NB4 (cell line): ENCODE results near the gene GPRIN1.

Experiments used
- DNase-seq: peaks from one replicate; pipeline ENCODE4 v3.0.0; 2010; ENCODE audit warnings: low read depth
- H3K4me3 ChIP-seq: one replicate; pipeline ENCODE4 v1.5.1; 2011; ENCODE audit warnings: mild to moderate bottlenecking, low read depth, low read length, moderate library complexity
- MYC ChIP-seq: IDR thresholded peaks from 2 replicates; pipeline ENCODE4 v1.6.1; 2011; ENCODE audit warnings: low read depth, low read length
- POLR2A ChIP-seq: IDR thresholded peaks from 2 replicates; pipeline ENCODE4 v1.6.1; 2011; ENCODE audit warnings: mild to moderate bottlenecking; ENCODE audit not compliant: insufficient read length; ENCODE audit errors: extremely low read depth
- TF ChIP-seq, protein P1 (sequence below): IDR thresholded peaks from one replicate; pipeline ENCODE4 v1.5.1; 2012; ENCODE audit warnings: low read depth, low read length
- TF ChIP-seq, protein P2 (sequence below): IDR thresholded peaks from 2 replicates; pipeline ENCODE4 v1.6.1; 2011; ENCODE audit warnings: low read depth, low read length

Gene GPRIN1

DNA sequence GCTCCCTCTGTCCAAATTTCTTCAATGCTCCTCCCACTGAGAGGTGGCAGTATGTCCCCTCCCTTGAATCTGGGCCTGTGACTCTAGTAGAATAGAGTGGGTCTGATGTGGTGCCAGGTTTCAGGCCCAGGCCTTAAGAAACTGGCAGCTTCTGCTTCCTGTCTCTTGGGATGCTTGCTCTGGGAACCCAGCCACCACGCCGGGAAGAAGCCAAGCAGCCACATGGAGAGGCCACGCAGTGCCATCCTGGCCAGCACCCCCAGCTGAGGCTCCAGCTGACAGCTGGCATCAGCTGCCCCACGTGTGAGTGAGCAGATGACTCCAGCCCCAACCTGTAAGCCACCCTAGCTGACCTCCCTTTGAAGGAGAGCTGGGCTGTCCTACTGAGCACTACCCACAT, 30.0 kb upstream of the GPRIN1 start:
- no peak for DNase-seq
- TF ChIP-seq, protein P1, sequence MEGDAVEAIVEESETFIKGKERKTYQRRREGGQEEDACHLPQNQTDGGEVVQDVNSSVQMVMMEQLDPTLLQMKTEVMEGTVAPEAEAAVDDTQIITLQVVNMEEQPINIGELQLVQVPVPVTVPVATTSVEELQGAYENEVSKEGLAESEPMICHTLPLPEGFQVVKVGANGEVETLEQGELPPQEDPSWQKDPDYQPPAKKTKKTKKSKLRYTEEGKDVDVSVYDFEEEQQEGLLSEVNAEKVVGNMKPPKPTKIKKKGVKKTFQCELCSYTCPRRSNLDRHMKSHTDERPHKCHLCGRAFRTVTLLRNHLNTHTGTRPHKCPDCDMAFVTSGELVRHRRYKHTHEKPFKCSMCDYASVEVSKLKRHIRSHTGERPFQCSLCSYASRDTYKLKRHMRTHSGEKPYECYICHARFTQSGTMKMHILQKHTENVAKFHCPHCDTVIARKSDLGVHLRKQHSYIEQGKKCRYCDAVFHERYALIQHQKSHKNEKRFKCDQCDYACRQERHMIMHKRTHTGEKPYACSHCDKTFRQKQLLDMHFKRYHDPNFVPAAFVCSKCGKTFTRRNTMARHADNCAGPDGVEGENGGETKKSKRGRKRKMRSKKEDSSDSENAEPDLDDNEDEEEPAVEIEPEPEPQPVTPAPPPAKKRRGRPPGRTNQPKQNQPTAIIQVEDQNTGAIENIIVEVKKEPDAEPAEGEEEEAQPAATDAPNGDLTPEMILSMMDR = no peak
- TF ChIP-seq MYC = no peak
- TF ChIP-seq, protein P2, sequence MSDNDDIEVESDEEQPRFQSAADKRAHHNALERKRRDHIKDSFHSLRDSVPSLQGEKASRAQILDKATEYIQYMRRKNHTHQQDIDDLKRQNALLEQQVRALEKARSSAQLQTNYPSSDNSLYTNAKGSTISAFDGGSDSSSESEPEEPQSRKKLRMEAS = no peak
- no peak for TF ChIP-seq POLR2A
- no peak overlapping the region for H3K4me3 ChIP-seq

DNA sequence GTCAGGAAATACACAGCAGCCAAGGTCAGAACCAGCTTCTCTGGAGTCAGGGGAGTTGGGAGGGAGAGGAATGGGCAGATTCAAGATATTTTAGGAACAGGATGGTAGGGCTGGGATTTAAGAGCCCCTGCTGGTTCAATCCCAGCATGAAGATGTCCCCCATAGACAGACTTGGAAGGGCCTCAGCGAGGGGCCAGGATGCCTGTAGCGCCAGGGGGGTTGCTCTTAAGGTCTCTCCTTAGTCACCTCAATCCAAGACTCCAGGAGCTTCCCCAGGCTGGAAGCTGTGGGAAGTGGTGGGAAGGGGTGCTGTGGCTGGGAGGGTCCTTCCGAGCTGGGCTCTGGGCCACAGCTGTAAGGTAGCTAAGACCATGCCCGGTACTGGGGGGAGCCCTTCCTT, 29.3 kb upstream of the GPRIN1 start:
- H3K4me3 ChIP-seq = no peak overlapping the region
- DNase-seq = no peak
- TF ChIP-seq POLR2A (no peak), MYC (no peak)
- TF ChIP-seq, protein P2 = no peak
- TF ChIP-seq, protein P1 = no peak

DNA sequence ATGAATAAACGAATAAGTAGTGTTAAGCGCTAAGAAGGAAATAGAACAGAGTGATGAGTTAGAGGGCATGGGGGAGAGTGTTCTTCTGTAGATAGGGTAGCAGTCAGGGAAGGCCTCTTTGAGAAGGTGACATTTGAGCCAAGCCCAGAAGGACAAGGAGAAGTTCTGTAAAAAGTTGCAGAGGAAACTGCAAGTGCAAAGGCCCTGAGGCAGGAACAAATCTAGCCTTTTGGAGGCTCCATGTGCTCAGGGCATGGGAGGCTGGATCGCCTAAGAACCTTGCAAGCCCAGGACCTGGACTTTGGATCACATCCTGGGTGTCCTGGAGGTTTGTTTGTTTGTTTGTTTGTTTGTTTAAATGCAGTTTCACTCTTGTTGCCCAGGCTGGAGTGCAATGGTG, 28.5 kb upstream of the GPRIN1 start:
- TF ChIP-seq MYC (no peak), POLR2A (no peak)
- TF ChIP-seq, protein P1 = no peak
- TF ChIP-seq, protein P2 = no peak
- DNase-seq = no peak
- no peak overlapping the region for H3K4me3 ChIP-seq

DNA sequence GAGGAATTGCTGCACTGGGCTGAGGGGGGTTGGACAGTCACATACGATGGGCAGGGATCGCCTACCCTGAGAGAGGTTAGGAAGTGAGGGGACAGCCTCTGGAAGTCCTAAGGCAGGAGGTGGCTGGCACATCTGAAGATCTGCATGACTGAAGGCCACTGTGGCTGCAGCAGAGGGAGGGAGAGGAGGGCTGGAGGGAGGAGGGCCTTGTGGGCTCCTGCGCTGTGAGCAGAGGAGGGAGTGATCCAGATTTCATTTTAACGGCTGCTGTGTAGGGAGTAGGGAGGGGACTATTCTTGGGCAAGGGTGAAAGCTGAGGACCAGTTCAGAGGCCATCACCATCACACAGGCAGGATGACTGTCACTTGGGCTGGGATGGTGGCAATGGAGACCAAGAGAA, 27.6 kb upstream of the GPRIN1 start:
- TF ChIP-seq, protein P2 = no peak
- no peak for TF ChIP-seq POLR2A
- TF ChIP-seq, protein P1 = no peak
- no peak for TF ChIP-seq MYC
- no peak for DNase-seq
- H3K4me3 ChIP-seq = no peak overlapping the region

DNA sequence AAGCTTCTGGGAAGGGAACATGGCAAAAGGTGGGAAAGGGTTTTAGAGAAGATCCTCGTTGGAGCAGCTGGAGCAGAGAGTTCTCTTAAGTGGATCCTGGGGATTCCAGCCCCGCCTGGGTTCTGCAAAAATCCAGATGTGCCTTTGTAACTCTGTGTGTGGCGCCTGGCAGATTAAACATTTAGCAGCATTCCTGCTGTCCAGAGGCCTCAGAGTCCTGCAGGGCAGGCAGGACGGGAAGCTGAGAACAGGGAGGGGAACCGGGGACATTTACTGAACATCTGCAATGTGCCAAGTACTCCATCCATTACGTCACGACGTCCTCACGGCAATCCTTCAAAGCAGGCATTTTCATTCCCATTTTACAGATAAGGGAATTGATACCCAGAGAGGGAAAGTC, 26.5 kb upstream of the GPRIN1 start:
- no peak for TF ChIP-seq POLR2A
- TF ChIP-seq, protein P2 = no peak
- TF ChIP-seq MYC = no peak
- TF ChIP-seq, protein P1 = no peak
- no peak overlapping the region for H3K4me3 ChIP-seq
- no peak for DNase-seq

DNA sequence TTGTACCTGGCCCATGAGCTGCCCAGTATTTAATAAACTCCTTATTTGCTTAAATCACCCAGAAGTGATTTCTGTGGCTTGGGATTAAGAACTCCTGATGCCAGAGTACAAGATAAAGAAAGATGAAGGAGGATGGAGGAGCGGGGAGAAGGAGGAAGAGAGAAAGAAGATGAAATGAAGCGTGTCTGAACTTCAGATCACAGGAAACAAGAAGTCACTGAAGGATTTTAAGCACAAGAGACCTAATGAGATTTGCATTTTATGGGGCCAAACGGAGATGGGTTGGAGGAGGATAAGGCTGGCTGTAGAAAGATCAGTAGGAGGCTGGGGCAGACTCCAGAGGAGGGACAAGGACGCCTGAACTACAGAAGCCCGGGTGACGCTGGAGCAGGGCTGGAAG, 23.6 kb upstream of the GPRIN1 start:
- no peak for DNase-seq
- no peak overlapping the region for H3K4me3 ChIP-seq
- TF ChIP-seq, protein P1 = no peak
- TF ChIP-seq MYC = no peak
- TF ChIP-seq, protein P2 = no peak
- no peak for TF ChIP-seq POLR2A
